ENCODE data around the gene SPRED3. TPM values are rescaled to one million over a fixed set of nuclear protein-coding genes. Genes with fewer than 3 reads are reported as not detected.

The SPRED3 gene
- total RNA-seq, 1 experiment from 2014 or later, result 7.2 TPM

DNA sequence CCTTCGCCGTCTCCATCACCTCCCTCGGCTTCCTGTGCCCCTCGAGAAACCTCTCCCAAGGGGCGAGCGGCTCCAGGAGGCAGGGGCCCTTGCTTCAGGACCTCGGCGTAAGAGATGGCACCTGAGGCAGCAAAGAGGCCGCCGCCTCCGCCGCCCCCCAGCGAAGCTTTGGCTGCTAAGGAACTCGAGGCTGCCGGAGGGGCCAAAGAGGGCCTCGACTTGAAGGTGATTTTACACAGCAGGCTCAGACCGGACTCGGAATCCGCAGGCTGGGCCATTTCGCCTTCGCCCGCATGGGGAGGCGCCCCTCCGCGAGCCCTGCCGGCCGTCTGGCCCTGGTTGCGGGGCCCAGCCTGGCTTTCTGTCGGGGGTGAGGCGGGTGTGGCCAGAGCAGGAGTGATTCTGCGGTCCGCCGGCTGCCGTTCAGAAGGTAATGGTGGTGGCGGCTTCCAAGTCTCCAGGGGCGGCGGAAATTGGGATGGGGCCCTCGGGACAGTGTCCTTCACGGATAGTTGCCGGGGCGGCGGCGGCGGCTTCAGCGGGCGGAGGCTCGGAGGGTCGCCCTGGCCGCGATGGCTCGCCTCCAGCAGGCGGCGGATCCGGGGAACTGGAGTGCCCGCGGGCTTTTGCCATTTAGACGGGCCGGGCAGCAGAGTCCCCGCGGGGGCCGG lies 2.1 kb upstream of the SPRED3 start:
- H3K36me3 Mint-ChIP-seq, result peaks cover 25% of the 10 kb centered on the region
- H3K9me3 Mint-ChIP-seq, result no peaks in the 10 kb centered on the region
- no peak for ATAC-seq
- H3K4me3 Mint-ChIP-seq, result peak overlapping the region; percentile 52
- POLR2A ChIA-PET, result interaction anchor here (2.3 kb wide), 1 partner anchor 12 kb away, joined by 27 read pairs; the partner anchor contains the start of gene PSMD8
- TF ChIP-seq, protein P1, sequence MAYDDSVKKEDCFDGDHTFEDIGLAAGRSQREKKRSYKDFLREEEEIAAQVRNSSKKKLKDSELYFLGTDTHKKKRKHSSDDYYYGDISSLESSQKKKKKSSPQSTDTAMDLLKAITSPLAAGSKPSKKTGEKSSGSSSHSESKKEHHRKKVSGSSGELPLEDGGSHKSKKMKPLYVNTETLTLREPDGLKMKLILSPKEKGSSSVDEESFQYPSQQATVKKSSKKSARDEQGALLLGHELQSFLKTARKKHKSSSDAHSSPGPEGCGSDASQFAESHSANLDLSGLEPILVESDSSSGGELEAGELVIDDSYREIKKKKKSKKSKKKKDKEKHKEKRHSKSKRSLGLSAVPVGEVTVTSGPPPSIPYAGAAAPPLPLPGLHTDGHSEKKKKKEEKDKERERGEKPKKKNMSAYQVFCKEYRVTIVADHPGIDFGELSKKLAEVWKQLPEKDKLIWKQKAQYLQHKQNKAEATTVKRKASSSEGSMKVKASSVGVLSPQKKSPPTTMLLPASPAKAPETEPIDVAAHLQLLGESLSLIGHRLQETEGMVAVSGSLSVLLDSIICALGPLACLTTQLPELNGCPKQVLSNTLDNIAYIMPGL (CRISPR knock-in tag; IDR thresholded peaks at IDR 0.05), result 0 out of 2 replicates have a peak, but pooled peaks have one; percentile 15
- TF ChIP-seq IRF2 (CRISPR knock-in tag; IDR thresholded peaks at IDR 0.05; ENCODE audit: borderline replicate concordance, low read depth), result no peak
- no peak overlapping the region for H3K27ac Mint-ChIP-seq
- H3K27me3 Mint-ChIP-seq (ENCODE audit: low read depth), result peaks cover 3% of the 10 kb centered on the region; the same call in 1 of the 2 replicates
- CTCF ChIA-PET, result interaction anchor here (1.3 to 5.4 kb wide), 6 partner anchors 12 to 407 kb away, joined by 3 to 110 read pairs (median 16); partner anchors contain the start of genes CATSPERG, FAM98C and PSMD8
- DNase-seq (ENCODE audit: low spot score), result peak; percentile 45
- peaks cover 25% of the 10 kb centered on the region for H3K4me1 Mint-ChIP-seq

DNA sequence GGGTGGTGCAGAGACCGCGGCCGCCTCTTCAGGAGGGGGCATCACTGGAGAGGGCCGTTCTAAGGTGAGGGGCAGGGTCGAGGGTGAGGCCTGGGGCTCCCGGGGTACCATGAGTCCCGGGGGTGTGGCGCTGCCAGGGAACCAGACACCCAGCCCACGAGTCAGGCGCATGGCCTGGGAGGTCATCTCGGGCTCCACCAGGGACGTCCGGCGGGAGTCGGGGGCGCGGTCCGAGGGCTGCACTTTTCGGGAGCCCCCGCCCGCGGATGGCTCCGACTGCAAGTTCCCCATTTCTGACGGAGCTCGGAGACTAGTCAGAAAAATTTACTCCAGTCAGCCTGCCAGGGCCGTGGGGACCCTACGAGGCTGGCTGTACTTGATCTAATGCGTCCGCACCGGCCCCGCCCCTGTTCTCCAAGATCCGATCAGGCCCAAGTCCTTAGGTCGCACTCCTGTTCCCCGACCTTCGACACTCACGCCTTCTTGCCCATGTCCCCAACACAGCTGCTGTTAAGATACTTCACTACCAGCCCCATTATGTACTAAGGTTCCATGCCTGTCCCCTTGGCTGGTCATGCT lies 1.4 kb upstream of the SPRED3 start:
- no peak; the same call in 1 of the 2 replicates for ATAC-seq
- H3K4me1 Mint-ChIP-seq, result peaks cover 28% of the 10 kb centered on the region
- ChIA-PET CTCF (interaction anchor here (0.7 to 5.4 kb wide), 25 partner anchors 12 to 544 kb away, joined by 3 to 110 read pairs (median 5); partner anchors contain the start of genes ACTN4, CATSPERG, EIF3K and FAM98C), POLR2A (interaction anchor here (1.0 to 2.3 kb wide), 11 partner anchors 11 to 261 kb away, joined by 3 to 27 read pairs (median 4); partner anchors contain the start of genes ACTN4, FAM98C and PSMD8)
- H3K36me3 Mint-ChIP-seq, result peaks cover 25% of the 10 kb centered on the region
- H3K4me3 Mint-ChIP-seq, result peak overlapping the region; percentile 85
- peak; percentile 39 for DNase-seq (ENCODE audit: low spot score)
- peaks cover 3% of the 10 kb centered on the region; the same call in 1 of the 2 replicates for H3K27me3 Mint-ChIP-seq (ENCODE audit: low read depth)
- H3K27ac Mint-ChIP-seq, result peak overlapping the region; percentile 95
- no peaks in the 10 kb centered on the region for H3K9me3 Mint-ChIP-seq
- TF ChIP-seq IRF2 (CRISPR knock-in tag; IDR thresholded peaks at IDR 0.05; ENCODE audit: borderline replicate concordance, low read depth) (no peak), SMAD4 (CRISPR knock-in tag; IDR thresholded peaks at IDR 0.05) (no peak), NR2C2 (CRISPR knock-in tag; IDR thresholded peaks at IDR 0.05) (no peak), SP1 (CRISPR knock-in tag; conservative IDR thresholded peaks at IDR 0.05) (no peak), ZNF121 (CRISPR knock-in tag; IDR thresholded peaks at IDR 0.05) (no peak), ZNF219 (CRISPR knock-in tag; IDR thresholded peaks at IDR 0.05; ENCODE audit: borderline replicate concordance) (no peak), RORB (CRISPR knock-in tag; IDR thresholded peaks at IDR 0.05) (no peak), ZNF423 (CRISPR knock-in tag; IDR thresholded peaks at IDR 0.05) (no peak)
- TF ChIP-seq, protein P2, sequence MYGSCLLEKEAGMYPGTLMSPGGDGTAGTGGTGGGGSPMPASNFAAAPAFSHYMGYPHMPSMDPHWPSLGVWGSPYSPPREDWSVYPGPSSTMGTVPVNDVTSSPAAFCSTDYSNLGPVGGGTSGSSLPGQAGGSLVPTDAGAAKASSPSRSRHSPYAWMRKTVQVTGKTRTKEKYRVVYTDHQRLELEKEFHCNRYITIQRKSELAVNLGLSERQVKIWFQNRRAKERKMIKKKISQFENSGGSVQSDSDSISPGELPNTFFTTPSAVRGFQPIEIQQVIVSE (CRISPR knock-in tag; IDR thresholded peaks at IDR 0.05; ENCODE audit: borderline replicate concordance), result no peak
- TF ChIP-seq, protein P3, sequence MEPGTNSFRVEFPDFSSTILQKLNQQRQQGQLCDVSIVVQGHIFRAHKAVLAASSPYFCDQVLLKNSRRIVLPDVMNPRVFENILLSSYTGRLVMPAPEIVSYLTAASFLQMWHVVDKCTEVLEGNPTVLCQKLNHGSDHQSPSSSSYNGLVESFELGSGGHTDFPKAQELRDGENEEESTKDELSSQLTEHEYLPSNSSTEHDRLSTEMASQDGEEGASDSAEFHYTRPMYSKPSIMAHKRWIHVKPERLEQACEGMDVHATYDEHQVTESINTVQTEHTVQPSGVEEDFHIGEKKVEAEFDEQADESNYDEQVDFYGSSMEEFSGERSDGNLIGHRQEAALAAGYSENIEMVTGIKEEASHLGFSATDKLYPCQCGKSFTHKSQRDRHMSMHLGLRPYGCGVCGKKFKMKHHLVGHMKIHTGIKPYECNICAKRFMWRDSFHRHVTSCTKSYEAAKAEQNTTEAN (CRISPR knock-in tag; IDR thresholded peaks at IDR 0.05), result no peak
- TF ChIP-seq, protein P4, sequence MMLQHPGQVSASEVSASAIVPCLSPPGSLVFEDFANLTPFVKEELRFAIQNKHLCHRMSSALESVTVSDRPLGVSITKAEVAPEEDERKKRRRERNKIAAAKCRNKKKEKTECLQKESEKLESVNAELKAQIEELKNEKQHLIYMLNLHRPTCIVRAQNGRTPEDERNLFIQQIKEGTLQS (CRISPR knock-in tag; conservative IDR thresholded peaks at IDR 0.05), result no peak
- TF ChIP-seq, protein P5, sequence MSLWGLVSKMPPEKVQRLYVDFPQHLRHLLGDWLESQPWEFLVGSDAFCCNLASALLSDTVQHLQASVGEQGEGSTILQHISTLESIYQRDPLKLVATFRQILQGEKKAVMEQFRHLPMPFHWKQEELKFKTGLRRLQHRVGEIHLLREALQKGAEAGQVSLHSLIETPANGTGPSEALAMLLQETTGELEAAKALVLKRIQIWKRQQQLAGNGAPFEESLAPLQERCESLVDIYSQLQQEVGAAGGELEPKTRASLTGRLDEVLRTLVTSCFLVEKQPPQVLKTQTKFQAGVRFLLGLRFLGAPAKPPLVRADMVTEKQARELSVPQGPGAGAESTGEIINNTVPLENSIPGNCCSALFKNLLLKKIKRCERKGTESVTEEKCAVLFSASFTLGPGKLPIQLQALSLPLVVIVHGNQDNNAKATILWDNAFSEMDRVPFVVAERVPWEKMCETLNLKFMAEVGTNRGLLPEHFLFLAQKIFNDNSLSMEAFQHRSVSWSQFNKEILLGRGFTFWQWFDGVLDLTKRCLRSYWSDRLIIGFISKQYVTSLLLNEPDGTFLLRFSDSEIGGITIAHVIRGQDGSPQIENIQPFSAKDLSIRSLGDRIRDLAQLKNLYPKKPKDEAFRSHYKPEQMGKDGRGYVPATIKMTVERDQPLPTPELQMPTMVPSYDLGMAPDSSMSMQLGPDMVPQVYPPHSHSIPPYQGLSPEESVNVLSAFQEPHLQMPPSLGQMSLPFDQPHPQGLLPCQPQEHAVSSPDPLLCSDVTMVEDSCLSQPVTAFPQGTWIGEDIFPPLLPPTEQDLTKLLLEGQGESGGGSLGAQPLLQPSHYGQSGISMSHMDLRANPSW (CRISPR knock-in tag; conservative IDR thresholded peaks at IDR 0.05; ENCODE audit: low read depth), result no peak
- TF ChIP-seq, protein P6, sequence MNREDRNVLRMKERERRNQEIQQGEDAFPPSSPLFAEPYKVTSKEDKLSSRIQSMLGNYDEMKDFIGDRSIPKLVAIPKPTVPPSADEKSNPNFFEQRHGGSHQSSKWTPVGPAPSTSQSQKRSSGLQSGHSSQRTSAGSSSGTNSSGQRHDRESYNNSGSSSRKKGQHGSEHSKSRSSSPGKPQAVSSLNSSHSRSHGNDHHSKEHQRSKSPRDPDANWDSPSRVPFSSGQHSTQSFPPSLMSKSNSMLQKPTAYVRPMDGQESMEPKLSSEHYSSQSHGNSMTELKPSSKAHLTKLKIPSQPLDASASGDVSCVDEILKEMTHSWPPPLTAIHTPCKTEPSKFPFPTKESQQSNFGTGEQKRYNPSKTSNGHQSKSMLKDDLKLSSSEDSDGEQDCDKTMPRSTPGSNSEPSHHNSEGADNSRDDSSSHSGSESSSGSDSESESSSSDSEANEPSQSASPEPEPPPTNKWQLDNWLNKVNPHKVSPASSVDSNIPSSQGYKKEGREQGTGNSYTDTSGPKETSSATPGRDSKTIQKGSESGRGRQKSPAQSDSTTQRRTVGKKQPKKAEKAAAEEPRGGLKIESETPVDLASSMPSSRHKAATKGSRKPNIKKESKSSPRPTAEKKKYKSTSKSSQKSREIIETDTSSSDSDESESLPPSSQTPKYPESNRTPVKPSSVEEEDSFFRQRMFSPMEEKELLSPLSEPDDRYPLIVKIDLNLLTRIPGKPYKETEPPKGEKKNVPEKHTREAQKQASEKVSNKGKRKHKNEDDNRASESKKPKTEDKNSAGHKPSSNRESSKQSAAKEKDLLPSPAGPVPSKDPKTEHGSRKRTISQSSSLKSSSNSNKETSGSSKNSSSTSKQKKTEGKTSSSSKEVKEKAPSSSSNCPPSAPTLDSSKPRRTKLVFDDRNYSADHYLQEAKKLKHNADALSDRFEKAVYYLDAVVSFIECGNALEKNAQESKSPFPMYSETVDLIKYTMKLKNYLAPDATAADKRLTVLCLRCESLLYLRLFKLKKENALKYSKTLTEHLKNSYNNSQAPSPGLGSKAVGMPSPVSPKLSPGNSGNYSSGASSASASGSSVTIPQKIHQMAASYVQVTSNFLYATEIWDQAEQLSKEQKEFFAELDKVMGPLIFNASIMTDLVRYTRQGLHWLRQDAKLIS (CRISPR knock-in tag; IDR thresholded peaks at IDR 0.05; ENCODE audit: borderline replicate concordance), result no peak
- TF ChIP-seq, protein P7, sequence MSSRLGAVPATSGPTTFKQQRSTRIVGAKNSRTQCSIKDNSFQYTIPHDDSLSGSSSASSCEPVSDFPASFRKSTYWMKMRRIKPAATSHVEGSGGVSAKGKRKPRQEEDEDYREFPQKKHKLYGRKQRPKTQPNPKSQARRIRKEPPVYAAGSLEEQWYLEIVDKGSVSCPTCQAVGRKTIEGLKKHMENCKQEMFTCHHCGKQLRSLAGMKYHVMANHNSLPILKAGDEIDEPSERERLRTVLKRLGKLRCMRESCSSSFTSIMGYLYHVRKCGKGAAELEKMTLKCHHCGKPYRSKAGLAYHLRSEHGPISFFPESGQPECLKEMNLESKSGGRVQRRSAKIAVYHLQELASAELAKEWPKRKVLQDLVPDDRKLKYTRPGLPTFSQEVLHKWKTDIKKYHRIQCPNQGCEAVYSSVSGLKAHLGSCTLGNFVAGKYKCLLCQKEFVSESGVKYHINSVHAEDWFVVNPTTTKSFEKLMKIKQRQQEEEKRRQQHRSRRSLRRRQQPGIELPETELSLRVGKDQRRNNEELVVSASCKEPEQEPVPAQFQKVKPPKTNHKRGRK (CRISPR knock-in tag; IDR thresholded peaks at IDR 0.05; ENCODE audit: borderline replicate concordance), result no peak

Data from WTC11 (cell line).